Stimulated activated CD8-positive, alpha-beta memory T cell treated with anti-CD3 and anti-CD28 coated beads, Interleukin-7, amount 100 ng/mL, for 4 hours (primary cell): ENCODE measurements around the gene RNF144B.

Experiments
- DNase-seq, 2 donors: peaks; one replicate each; pipeline ENCODE4 v3.0.0-alpha.2; 2020; ENCODE audit warnings: low read depth in 2 of 2

RNF144B gene

GRCh38 chr6:18485660-18486435, 98.7 kb downstream of the RNF144B start:
- no peak for DNase-seq

GRCh38 chr6:18488004-18488403, 100.9 kb downstream of the RNF144B start:
- DNase-seq = no peak

GRCh38 chr6:18488526-18489270, 101.5 kb downstream of the RNF144B start:
- DNase-seq = no peak

GRCh38 chr6:18489335-18489734, 102.2 kb downstream of the RNF144B start:
- no peak for DNase-seq

- no peak for DNase-seq
These were observed 104.3 kb downstream of the RNF144B start for GRCh38 chr6:18491308-18492045.

- no peak for DNase-seq
These were observed 105.8 kb downstream of the RNF144B start for GRCh38 chr6:18492972-18493371.

GRCh38 chr6:18493382-18493891, 106.3 kb downstream of the RNF144B start:
- no peak for DNase-seq

GRCh38 chr6:18493925-18494324, 106.8 kb downstream of the RNF144B start:
- DNase-seq = no peak

GRCh38 chr6:18495236-18495635, 108.1 kb downstream of the RNF144B start:
- no peak for DNase-seq

- no peak for DNase-seq
These were observed 109.3 kb downstream of the RNF144B start for GRCh38 chr6:18496462-18496861.

- no peak for DNase-seq
These were observed 109.9 kb downstream of the RNF144B start for GRCh38 chr6:18497006-18497405.

GRCh38 chr6:18498408-18498807, 111.3 kb downstream of the RNF144B start:
- no peak for DNase-seq

- DNase-seq = no peak
These were observed 113.9 kb downstream of the RNF144B start for GRCh38 chr6:18500921-18501662.

GRCh38 chr6:18501663-18502013, 114.5 kb downstream of the RNF144B start:
- no peak for DNase-seq

GRCh38 chr6:18503206-18503592, 116.0 kb downstream of the RNF144B start:
- DNase-seq = no peak

- no peak for DNase-seq
These were observed 116.6 kb downstream of the RNF144B start for GRCh38 chr6:18503593-18504231.

- DNase-seq = no peak
These were observed 117.1 kb downstream of the RNF144B start for GRCh38 chr6:18504232-18504596.

- DNase-seq = no peak
These were observed 119.3 kb downstream of the RNF144B start for GRCh38 chr6:18506382-18507017.

GRCh38 chr6:18507018-18507415, 119.9 kb downstream of the RNF144B start:
- DNase-seq = no peak

GRCh38 chr6:18507561-18507960, 120.4 kb downstream of the RNF144B start:
- no peak for DNase-seq
